ENCODE data around the gene CSNK1A1.
"Not testable (repeated sequence)": the region's sequence is repeated elsewhere in the genome, so short reads cannot be mapped to it uniquely, and the experiment has no call there.

The CSNK1A1 gene

GRCh38 chr5:149529463-149529862 is 21.8 kb downstream of the CSNK1A1 start:
- DNase-seq (ENCODE audit: low read depth in 2 of 2), result no peak

- DNase-seq (ENCODE audit: low read depth in 2 of 2), result no peak
These were observed 22.8 kb downstream of the CSNK1A1 start for GRCh38 chr5:149528281-149529060.

GRCh38 chr5:149526845-149527590 is 24.2 kb downstream of the CSNK1A1 start:
- DNase-seq (ENCODE audit: low read depth in 2 of 2), result no peak

GRCh38 chr5:149521739-149522685 is 29.2 kb downstream of the CSNK1A1 start:
- DNase-seq (ENCODE audit: low read depth in 2 of 2), result no peak

- DNase-seq (ENCODE audit: low read depth in 2 of 2), result no peak
These were observed 31.6 kb downstream of the CSNK1A1 start for GRCh38 chr5:149519601-149520000.

- DNase-seq (ENCODE audit: low read depth in 2 of 2), result no peak
These were observed 32.6 kb downstream of the CSNK1A1 start for GRCh38 chr5:149518620-149519019.

- no peak for DNase-seq (ENCODE audit: low read depth in 2 of 2)
These were observed 33.6 kb downstream of the CSNK1A1 start for GRCh38 chr5:149517461-149518122.

GRCh38 chr5:149514512-149514911 is 36.7 kb downstream of the CSNK1A1 start:
- no peak for DNase-seq (ENCODE audit: low read depth in 2 of 2)

GRCh38 chr5:149513372-149513947 is 37.8 kb downstream of the CSNK1A1 start:
- not testable (repeated sequence) for DNase-seq (ENCODE audit: low read depth in 2 of 2)

GRCh38 chr5:149510136-149510535 is 41.1 kb downstream of the CSNK1A1 start:
- DNase-seq (ENCODE audit: low read depth in 2 of 2), result no peak

GRCh38 chr5:149504677-149505076 is 46.6 kb downstream of the CSNK1A1 start:
- no peak for DNase-seq (ENCODE audit: low read depth in 2 of 2)

GRCh38 chr5:149503006-149503405 is 48.2 kb downstream of the CSNK1A1 start:
- DNase-seq (ENCODE audit: low read depth in 2 of 2), result no peak

- no peak for DNase-seq (ENCODE audit: low read depth in 2 of 2)
These were observed 50.2 kb downstream of the CSNK1A1 start for GRCh38 chr5:149500922-149501582.

GRCh38 chr5:149498724-149499336 is 52.4 kb downstream of the CSNK1A1 start:
- DNase-seq (ENCODE audit: low read depth in 2 of 2), result no peak

GRCh38 chr5:149497357-149497756 is 53.9 kb downstream of the CSNK1A1 start:
- DNase-seq (ENCODE audit: low read depth in 2 of 2), result no peak

GRCh38 chr5:149496917-149497316 is 54.3 kb downstream of the CSNK1A1 start:
- no peak for DNase-seq (ENCODE audit: low read depth in 2 of 2)

GRCh38 chr5:149496166-149496565 is 55.1 kb downstream of the CSNK1A1 start:
- DNase-seq (ENCODE audit: low read depth in 2 of 2), result no peak

- DNase-seq (ENCODE audit: low read depth in 2 of 2), result no peak
These were observed 55.6 kb downstream of the CSNK1A1 start for GRCh38 chr5:149495673-149496072.

GRCh38 chr5:149493316-149493715 is 57.9 kb downstream of the CSNK1A1 start:
- DNase-seq (ENCODE audit: low read depth in 2 of 2), result no peak

GRCh38 chr5:149492781-149493180 is 58.5 kb downstream of the CSNK1A1 start:
- no peak for DNase-seq (ENCODE audit: low read depth in 2 of 2)
